SU-DHL-6 (cell line): ENCODE data around the gene BANP.

ENCODE experiments used
- EZH2phosphoT487 ChIP-seq: fragments of 200-600 bp; sonication (generic), shearing (Covaris generic); conservative IDR thresholded peaks from 2 replicates; pipeline ENCODE4 v1.6.1; 2018; ENCODE audit warnings: mild to moderate bottlenecking, antibody characterized with exemption, low read length, moderate library complexity, mixed read lengths
- TF ChIP-seq, protein P1 (sequence below): fragments of 200-600 bp; sonication (generic); IDR thresholded peaks from one replicate; pipeline ENCODE4 v1.5.1; 2017; ENCODE audit warnings: antibody characterized with exemption, mild to moderate bottlenecking, low read length, moderate library complexity; ENCODE audit not compliant: insufficient read depth, poor library complexity, severe bottlenecking

DNA sequence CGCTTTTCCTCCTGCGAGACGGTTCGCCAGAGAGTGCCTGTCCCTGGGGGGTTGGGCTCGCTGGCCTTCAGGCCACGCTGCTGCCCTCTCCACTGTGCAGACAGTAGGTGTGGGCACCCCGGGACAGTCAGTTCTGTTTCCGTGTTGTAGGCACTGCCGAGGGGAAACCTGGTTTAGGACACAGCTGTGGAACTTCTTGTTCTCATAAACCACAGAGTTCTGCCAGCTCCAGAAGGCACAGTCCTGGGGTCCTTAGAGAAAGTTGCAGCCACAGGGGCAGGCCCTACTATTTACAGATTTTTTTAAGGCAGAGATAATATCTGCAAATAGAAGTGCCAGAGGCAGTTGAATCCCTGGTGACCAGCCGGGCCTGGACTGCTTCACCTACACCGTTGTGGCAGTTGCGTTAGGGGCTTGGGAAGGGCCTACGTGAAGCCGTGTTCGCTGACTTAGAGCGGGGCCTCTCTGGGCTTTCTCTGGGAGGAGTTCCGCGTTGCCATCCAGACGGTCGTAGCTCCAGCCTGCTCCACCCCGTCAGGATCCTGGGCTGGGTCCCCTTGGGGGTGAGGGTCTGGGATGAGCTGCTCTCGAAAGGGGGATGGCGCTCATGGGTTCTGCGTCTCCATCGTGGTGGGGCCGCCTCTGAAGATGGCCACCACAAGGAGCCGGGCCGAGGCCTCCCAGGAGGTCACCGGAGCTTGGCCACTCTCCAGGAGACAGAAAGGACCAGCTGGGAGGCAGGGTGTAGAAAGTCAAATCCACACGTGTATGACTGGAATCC lies 126.3 kb downstream of the BANP start:
- TF ChIP-seq, protein P1, sequence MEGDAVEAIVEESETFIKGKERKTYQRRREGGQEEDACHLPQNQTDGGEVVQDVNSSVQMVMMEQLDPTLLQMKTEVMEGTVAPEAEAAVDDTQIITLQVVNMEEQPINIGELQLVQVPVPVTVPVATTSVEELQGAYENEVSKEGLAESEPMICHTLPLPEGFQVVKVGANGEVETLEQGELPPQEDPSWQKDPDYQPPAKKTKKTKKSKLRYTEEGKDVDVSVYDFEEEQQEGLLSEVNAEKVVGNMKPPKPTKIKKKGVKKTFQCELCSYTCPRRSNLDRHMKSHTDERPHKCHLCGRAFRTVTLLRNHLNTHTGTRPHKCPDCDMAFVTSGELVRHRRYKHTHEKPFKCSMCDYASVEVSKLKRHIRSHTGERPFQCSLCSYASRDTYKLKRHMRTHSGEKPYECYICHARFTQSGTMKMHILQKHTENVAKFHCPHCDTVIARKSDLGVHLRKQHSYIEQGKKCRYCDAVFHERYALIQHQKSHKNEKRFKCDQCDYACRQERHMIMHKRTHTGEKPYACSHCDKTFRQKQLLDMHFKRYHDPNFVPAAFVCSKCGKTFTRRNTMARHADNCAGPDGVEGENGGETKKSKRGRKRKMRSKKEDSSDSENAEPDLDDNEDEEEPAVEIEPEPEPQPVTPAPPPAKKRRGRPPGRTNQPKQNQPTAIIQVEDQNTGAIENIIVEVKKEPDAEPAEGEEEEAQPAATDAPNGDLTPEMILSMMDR = no peak
- no peak for TF ChIP-seq EZH2phosphoT487
